DND-41 (cell line): ENCODE data around the gene MET.

Source experiments
- ATAC-seq: fragments of 200-7000 bp; cut with Tn5 transposase; 3 replicates; pipeline ENCODE4 v1.9.1; 2021; ENCODE audit warnings: low read depth; ENCODE audit not compliant: insufficient read depth
- DNase-seq: peaks from one replicate; pipeline ENCODE4 v3.0.0-alpha.2; 2020
- H2AFZ ChIP-seq: 2 replicates; pipeline ENCODE4 v1.6.0; 2012; ENCODE audit warnings: low read depth, low read length
- H3K27ac ChIP-seq: 2 replicates; pipeline ENCODE4 v1.5.1; 2012; ENCODE audit warnings: low read length, inconsistent platforms
- H3K27me3 ChIP-seq: fragments of 200-600 bp; sonication (generic); 2 replicates; pipeline ENCODE4 v1.6.0; 2012; ENCODE audit warnings: low read length, mild to moderate bottlenecking, inconsistent platforms; ENCODE audit not compliant: insufficient read depth, poor library complexity
- H3K36me3 ChIP-seq: 2 replicates; pipeline ENCODE4 v1.5.1; 2012; ENCODE audit warnings: low read length, inconsistent platforms; ENCODE audit not compliant: insufficient read depth
- H3K4me1 ChIP-seq: 2 replicates; pipeline ENCODE4 v1.5.1; 2012; ENCODE audit warnings: mild to moderate bottlenecking, low read length; ENCODE audit not compliant: insufficient read depth
- H3K4me2 ChIP-seq: 2 replicates; pipeline ENCODE4 v1.6.0; 2012; ENCODE audit warnings: mild to moderate bottlenecking, moderate library complexity, low read length, inconsistent platforms; ENCODE audit not compliant: insufficient read depth
- H3K4me3 ChIP-seq, 2 experiments: fragments of 200-600 bp in 1 of 2; shearing (Covaris generic) in 1 of 2; 2 replicates each; pipeline ENCODE4 v1.5.1; 2012 to 2016; ENCODE audit warnings: inconsistent platforms in 2 of 2, low read length in 2 of 2, mild to moderate bottlenecking in 2 of 2, low read depth in 1 of 2, moderate library complexity in 1 of 2
- H3K79me2 ChIP-seq: 2 replicates; pipeline ENCODE4 v1.6.0; 2012; ENCODE audit warnings: low read length, inconsistent platforms; ENCODE audit not compliant: insufficient read depth
- H3K9ac ChIP-seq: 2 replicates; pipeline ENCODE4 v1.6.0; 2012; ENCODE audit warnings: low read depth, mild to moderate bottlenecking, inconsistent platforms, low read length, moderate library complexity
- H3K9me3 ChIP-seq: 2 replicates; pipeline ENCODE4 v1.5.1; 2012; ENCODE audit warnings: low read length, moderate library complexity, mild to moderate bottlenecking, inconsistent platforms; ENCODE audit not compliant: insufficient read depth, severe bottlenecking
- H4K20me1 ChIP-seq: 2 replicates; pipeline ENCODE4 v1.6.0; 2012; ENCODE audit warnings: low read length; ENCODE audit not compliant: insufficient read depth
- EZH2 ChIP-seq: IDR thresholded peaks from 3 replicates; pipeline ENCODE4 v1.6.1; 2012; ENCODE audit warnings: borderline replicate concordance, low read depth, mild to moderate bottlenecking, moderate library complexity, low read length, inconsistent platforms; ENCODE audit not compliant: severe bottlenecking
- TF ChIP-seq, protein P1 (sequence below): IDR thresholded peaks from 2 replicates; pipeline ENCODE4 v1.5.1; 2012; ENCODE audit warnings: borderline replicate concordance, low read length, moderate library complexity, mild to moderate bottlenecking; ENCODE audit not compliant: poor library complexity, severe bottlenecking; ENCODE audit errors: extremely low read depth

MET gene

DNA sequence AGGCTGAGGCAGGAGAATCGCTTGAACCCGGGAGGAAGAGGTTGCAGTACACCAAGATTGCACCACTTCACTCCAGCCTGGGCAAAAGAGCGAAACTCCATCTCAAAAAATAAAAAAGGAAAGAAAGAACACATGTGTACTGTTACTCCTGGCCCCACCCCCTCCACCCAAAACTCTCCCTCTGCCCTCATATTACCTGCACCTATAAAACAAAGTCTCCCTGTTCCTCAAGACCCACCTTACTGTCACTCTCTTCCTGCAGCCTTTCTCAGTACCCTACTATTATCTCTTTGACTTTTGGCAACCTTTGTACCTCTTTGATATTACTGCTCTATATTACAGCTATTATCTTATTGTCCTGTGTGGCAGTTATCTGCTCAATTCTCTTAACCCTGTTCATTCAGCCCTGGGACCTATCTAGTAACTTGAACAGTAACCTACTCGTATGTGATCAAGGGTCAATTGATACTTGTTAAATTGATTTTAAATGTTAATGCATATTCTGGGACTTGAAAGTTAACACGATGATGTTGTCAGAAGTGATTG is 121.9 kb downstream of the MET start:
- no peaks in the 10 kb centered on the region for H4K20me1 ChIP-seq
- no peaks in the 10 kb centered on the region for H3K4me1 ChIP-seq
- H3K27me3 ChIP-seq, result peaks cover 4% of the 10 kb centered on the region
- no peaks in the 10 kb centered on the region for H3K9me3 ChIP-seq
- H3K4me2 ChIP-seq, result no peak overlapping the region
- no peak overlapping the region for H3K9ac ChIP-seq
- no peaks in the 10 kb centered on the region for H3K79me2 ChIP-seq
- no peaks in the 10 kb centered on the region for H3K36me3 ChIP-seq
- TF ChIP-seq EZH2, result no peak
- TF ChIP-seq, protein P1, sequence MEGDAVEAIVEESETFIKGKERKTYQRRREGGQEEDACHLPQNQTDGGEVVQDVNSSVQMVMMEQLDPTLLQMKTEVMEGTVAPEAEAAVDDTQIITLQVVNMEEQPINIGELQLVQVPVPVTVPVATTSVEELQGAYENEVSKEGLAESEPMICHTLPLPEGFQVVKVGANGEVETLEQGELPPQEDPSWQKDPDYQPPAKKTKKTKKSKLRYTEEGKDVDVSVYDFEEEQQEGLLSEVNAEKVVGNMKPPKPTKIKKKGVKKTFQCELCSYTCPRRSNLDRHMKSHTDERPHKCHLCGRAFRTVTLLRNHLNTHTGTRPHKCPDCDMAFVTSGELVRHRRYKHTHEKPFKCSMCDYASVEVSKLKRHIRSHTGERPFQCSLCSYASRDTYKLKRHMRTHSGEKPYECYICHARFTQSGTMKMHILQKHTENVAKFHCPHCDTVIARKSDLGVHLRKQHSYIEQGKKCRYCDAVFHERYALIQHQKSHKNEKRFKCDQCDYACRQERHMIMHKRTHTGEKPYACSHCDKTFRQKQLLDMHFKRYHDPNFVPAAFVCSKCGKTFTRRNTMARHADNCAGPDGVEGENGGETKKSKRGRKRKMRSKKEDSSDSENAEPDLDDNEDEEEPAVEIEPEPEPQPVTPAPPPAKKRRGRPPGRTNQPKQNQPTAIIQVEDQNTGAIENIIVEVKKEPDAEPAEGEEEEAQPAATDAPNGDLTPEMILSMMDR, result no peak
- DNase-seq (no peak), ATAC-seq (no peak)
- no peak overlapping the region for H3K27ac ChIP-seq
- H3K4me3 ChIP-seq, result no peak overlapping the region
- H2AFZ ChIP-seq, result no peak overlapping the region

DNA sequence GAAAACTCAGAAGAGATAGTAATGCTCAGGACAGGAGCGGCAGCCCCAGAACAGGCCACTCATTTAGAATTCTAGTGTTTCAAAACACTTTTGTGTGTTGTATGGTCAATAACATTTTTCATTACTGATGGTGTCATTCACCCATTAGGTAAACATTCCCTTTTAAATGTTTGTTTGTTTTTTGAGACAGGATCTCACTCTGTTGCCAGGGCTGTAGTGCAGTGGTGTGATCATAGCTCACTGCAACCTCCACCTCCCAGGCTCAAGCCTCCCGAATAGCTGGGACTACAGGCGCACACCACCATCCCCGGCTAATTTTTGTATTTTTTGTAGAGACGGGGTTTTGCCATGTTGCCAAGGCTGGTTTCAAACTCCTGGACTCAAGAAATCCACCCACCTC is 124.5 kb downstream of the MET start:
- no peaks in the 10 kb centered on the region for H4K20me1 ChIP-seq
- peaks cover 4% of the 10 kb centered on the region for H3K27me3 ChIP-seq
- H3K4me2 ChIP-seq, result no peak overlapping the region
- H3K9me3 ChIP-seq, result no peaks in the 10 kb centered on the region
- no peaks in the 10 kb centered on the region for H3K4me1 ChIP-seq
- H3K79me2 ChIP-seq, result no peaks in the 10 kb centered on the region
- TF ChIP-seq, protein P1, result no peak
- TF ChIP-seq EZH2, result no peak
- H2AFZ ChIP-seq, result no peak overlapping the region
- H3K4me3 ChIP-seq, result no peak overlapping the region
- no peak overlapping the region for H3K27ac ChIP-seq
- no peak for ATAC-seq
- H3K9ac ChIP-seq, result no peak overlapping the region
- no peak for DNase-seq
- no peaks in the 10 kb centered on the region for H3K36me3 ChIP-seq

DNA sequence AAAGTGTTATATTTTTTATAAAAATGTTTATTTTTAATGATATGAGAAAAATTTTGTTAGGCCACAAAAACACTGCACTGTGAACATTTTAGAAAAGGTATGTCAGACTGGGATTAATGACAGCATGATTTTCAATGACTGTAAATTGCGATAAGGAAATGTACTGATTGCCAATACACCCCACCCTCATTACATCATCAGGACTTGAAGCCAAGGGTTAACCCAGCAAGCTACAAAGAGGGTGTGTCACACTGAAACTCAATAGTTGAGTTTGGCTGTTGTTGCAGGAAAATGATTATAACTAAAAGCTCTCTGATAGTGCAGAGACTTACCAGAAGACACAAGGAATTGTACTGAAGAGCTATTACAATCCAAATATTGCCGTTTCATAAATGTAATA is 125.6 kb downstream of the MET start:
- ATAC-seq (no peak), DNase-seq (no peak)
- Histone ChIP-seq H3K79me2 (no peaks in the 10 kb centered on the region), H3K9ac (no peak overlapping the region), H3K4me3 (no peak overlapping the region), H2AFZ (no peak overlapping the region), H3K4me1 (no peaks in the 10 kb centered on the region), H3K27me3 (peaks cover 4% of the 10 kb centered on the region), H3K9me3 (no peaks in the 10 kb centered on the region), H4K20me1 (no peaks in the 10 kb centered on the region), H3K36me3 (no peaks in the 10 kb centered on the region), H3K27ac (no peak overlapping the region), H3K4me2 (no peak overlapping the region)
- no peak for TF ChIP-seq EZH2
- TF ChIP-seq, protein P1, result no peak

DNA sequence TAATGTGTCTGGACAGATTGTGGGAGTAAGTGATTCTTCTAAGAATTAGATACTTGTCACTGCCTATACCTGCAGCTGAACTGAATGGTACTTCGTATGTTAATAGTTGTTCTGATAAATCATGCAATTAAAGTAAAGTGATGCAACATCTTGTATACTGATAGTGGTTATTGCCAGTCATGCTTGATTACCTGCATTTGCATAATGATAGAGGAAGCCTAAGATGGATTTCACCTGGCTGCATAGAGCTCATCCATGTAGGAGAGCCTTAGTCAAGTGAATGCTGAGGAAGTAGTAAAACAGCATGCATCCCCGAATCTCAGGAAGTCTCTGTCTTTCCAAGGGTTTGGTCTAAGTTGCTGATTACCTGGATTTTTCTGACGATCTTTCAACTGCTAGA is 126.2 kb downstream of the MET start:
- H3K27me3 ChIP-seq, result peaks cover 4% of the 10 kb centered on the region
- no peak overlapping the region for H3K27ac ChIP-seq
- H2AFZ ChIP-seq, result no peak overlapping the region
- no peak overlapping the region for H3K9ac ChIP-seq
- no peaks in the 10 kb centered on the region for H3K79me2 ChIP-seq
- no peak for TF ChIP-seq EZH2
- TF ChIP-seq, protein P1, result no peak
- no peaks in the 10 kb centered on the region for H4K20me1 ChIP-seq
- no peaks in the 10 kb centered on the region for H3K36me3 ChIP-seq
- H3K4me1 ChIP-seq, result no peaks in the 10 kb centered on the region
- H3K4me2 ChIP-seq, result no peak overlapping the region
- H3K4me3 ChIP-seq, result no peak overlapping the region
- no peaks in the 10 kb centered on the region for H3K9me3 ChIP-seq
- ATAC-seq (no peak), DNase-seq (no peak)
